PFSK-1 (cell line): ENCODE measurements around the gene TRIM8.

Experiments
- FOXP2 ChIP-seq: optimal IDR thresholded peaks from 2 replicates; pipeline ENCODE3; 2011; ENCODE audit warnings: borderline replicate concordance, control low read depth, inconsistent platforms; ENCODE audit not compliant: insufficient read depth; ENCODE audit errors: extremely low read length, extremely low read depth
- POLR2AphosphoS5 ChIP-seq: IDR thresholded peaks from 2 replicates; pipeline ENCODE4 v1.6.1; 2012; ENCODE audit warnings: low read depth, mild to moderate bottlenecking, control low read depth, low read length, moderate library complexity
- SIN3A ChIP-seq: IDR thresholded peaks from 2 replicates; pipeline ENCODE4 v1.6.1; 2012; ENCODE audit warnings: mild to moderate bottlenecking, low read length, moderate library complexity, borderline replicate concordance; ENCODE audit not compliant: insufficient read depth
- TAF1 ChIP-seq: IDR thresholded peaks from 2 replicates; pipeline ENCODE4 v1.6.1; 2012; ENCODE audit warnings: low read length, control low read depth, borderline replicate concordance; ENCODE audit not compliant: insufficient read depth
- TF ChIP-seq, protein P1 (sequence below), 2 experiments: IDR thresholded peaks; 2 replicates each; pipeline versions ENCODE4 v1.6.1 to v1.8.0; 2011 to 2012; ENCODE audit warnings: low read depth in 2 of 2, low read length in 2 of 2, control low read depth in 1 of 2, inconsistent platforms in 1 of 2, mild to moderate bottlenecking in 1 of 2, moderate library complexity in 1 of 2; ENCODE audit not compliant: insufficient read depth in 1 of 2

DNA sequence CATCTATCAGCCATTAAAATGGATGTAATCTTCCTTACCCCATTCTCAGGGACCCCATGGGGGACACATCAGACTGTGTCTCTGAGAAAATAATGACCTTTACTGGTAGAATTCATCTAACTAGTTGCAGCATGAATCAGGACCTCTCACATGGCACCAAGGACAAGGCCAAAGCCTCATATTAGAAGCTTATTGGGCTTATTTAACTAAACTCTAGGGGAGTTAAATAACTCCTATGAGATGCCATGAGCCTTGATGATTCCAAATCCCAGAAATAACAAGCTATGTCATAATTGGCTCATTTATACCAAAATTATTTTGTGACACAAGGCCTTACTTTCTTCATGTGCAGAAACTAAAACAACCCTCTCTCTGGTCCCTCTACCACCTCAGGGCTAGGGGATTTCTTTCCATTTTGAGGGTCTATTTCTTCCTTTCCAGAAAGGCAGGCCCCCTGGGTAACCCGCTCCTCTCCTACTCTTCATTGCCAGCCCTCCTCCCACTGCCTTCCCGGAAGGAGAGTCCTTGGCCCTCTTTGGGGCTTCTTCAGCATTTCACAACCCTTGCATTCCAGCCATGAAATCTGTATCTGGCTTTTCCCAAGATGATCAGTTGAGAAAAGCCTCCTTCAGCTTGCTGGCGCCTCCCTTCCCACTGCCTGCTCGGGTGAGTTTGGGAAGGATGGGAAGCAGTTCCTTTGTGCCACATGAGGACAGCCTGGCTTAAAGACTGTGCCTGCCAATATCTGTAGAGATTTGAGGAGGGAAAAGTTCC lies 41.8 kb upstream of the TRIM8 start:
- TF ChIP-seq POLR2AphosphoS5: no peak
- no peak for TF ChIP-seq FOXP2
- TF ChIP-seq, protein P1, sequence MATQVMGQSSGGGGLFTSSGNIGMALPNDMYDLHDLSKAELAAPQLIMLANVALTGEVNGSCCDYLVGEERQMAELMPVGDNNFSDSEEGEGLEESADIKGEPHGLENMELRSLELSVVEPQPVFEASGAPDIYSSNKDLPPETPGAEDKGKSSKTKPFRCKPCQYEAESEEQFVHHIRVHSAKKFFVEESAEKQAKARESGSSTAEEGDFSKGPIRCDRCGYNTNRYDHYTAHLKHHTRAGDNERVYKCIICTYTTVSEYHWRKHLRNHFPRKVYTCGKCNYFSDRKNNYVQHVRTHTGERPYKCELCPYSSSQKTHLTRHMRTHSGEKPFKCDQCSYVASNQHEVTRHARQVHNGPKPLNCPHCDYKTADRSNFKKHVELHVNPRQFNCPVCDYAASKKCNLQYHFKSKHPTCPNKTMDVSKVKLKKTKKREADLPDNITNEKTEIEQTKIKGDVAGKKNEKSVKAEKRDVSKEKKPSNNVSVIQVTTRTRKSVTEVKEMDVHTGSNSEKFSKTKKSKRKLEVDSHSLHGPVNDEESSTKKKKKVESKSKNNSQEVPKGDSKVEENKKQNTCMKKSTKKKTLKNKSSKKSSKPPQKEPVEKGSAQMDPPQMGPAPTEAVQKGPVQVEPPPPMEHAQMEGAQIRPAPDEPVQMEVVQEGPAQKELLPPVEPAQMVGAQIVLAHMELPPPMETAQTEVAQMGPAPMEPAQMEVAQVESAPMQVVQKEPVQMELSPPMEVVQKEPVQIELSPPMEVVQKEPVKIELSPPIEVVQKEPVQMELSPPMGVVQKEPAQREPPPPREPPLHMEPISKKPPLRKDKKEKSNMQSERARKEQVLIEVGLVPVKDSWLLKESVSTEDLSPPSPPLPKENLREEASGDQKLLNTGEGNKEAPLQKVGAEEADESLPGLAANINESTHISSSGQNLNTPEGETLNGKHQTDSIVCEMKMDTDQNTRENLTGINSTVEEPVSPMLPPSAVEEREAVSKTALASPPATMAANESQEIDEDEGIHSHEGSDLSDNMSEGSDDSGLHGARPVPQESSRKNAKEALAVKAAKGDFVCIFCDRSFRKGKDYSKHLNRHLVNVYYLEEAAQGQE (IDR thresholded peaks at IDR 0.05; ENCODE audit: insufficient read depth in 1 of 2, low read depth in 2 of 2, low read length in 2 of 2): no peak
- TF ChIP-seq SIN3A: no peak
- no peak for TF ChIP-seq TAF1
